SIG-M5 treated with dmso at 0.1 percent for 504 hours (cell line): ENCODE measurements around the gene TAF5.
A peak's percentile ranks its signal among the peaks of the same experiment; 100 is the strongest.
"Not testable (repeated sequence)": the region's sequence is repeated elsewhere in the genome, so short reads cannot be mapped to it uniquely, and the experiment has no call there.

Source experiments
- DNase-seq: peaks from one replicate; lab custom pipeline; 2025; ENCODE audit not compliant: unreplicated experiment; lab: John Stamatoyannopoulos, UW

The TAF5 gene

GRCh38 chr10:103367782-103368518 is at the start of gene TAF5:
Gene TAF5 (plus strand): TSS chr10:103367976. CDS start chr10:103367990, 14 bp downstream.
- peak; percentile 97 for DNase-seq

- DNase-seq: no peak
These were observed 39.9 kb upstream of the TAF5 start for GRCh38 chr10:103327906-103328305.

GRCh38 chr10:103333934-103334520 is 33.7 kb upstream of the TAF5 start:
- peak; percentile 13 for DNase-seq

GRCh38 chr10:103334567-103334966 is 33.2 kb upstream of the TAF5 start:
- DNase-seq: no peak

GRCh38 chr10:103336370-103336769 is 31.4 kb upstream of the TAF5 start:
- DNase-seq: no peak

- no peak for DNase-seq
These were observed 17.6 kb upstream of the TAF5 start for GRCh38 chr10:103350175-103350516.

GRCh38 chr10:103350517-103351260 is 17.1 kb upstream of the TAF5 start, which contains the start of gene PCGF6:
Gene PCGF6 (minus strand): TSS chr10:103351140. CDS start chr10:103351066, 74 bp downstream.
- DNase-seq: peak; percentile 55

- DNase-seq: no peak
These were observed 14.5 kb upstream of the TAF5 start for GRCh38 chr10:103353281-103353680.

GRCh38 chr10:103354567-103354966 is 13.2 kb upstream of the TAF5 start:
- DNase-seq: not testable (repeated sequence)

- DNase-seq: no peak
These were observed 11.7 kb upstream of the TAF5 start for GRCh38 chr10:103355906-103356599.

- not testable (repeated sequence) for DNase-seq
These were observed 8.3 kb upstream of the TAF5 start for GRCh38 chr10:103359493-103359892.

GRCh38 chr10:103360791-103361190 is 7.0 kb upstream of the TAF5 start:
- not testable (repeated sequence) for DNase-seq

GRCh38 chr10:103367379-103367781 is 396 bp upstream of the TAF5 start:
- DNase-seq: no peak

- no peak for DNase-seq
These were observed 5.8 kb downstream of the TAF5 start for GRCh38 chr10:103373544-103373943.

GRCh38 chr10:103374263-103374662 is 6.5 kb downstream of the TAF5 start:
- no peak for DNase-seq

- no peak for DNase-seq
These were observed 15.0 kb downstream of the TAF5 start for GRCh38 chr10:103382769-103383168.

- no peak for DNase-seq
These were observed 26.4 kb downstream of the TAF5 start for GRCh38 chr10:103394180-103394579.

GRCh38 chr10:103395754-103396066 is 27.9 kb downstream of the TAF5 start:
- no peak for DNase-seq

- DNase-seq: peak; percentile 99
These were observed 28.5 kb downstream of the TAF5 start, which contains the start of the genes ATP5MK and PDCD11 for GRCh38 chr10:103396067-103396788. Gene ATP5MK (minus strand): TSS chr10:103396475. CDS start chr10:103392457, 4,018 bp downstream. Gene PDCD11 (plus strand): TSS chr10:103396626. CDS start chr10:103398427, 1,801 bp downstream.

- no peak for DNase-seq
These were observed 29.0 kb downstream of the TAF5 start for GRCh38 chr10:103396789-103397087.
